GM23338 (cell line): ENCODE results near the gene PPP4R3A. TPM values are rescaled to one million over a fixed set of nuclear protein-coding genes. Genes with fewer than 3 reads are reported as not detected.

ENCODE experiments used
- ATAC-seq: fragments of 200-7000 bp; cut with Tn5 transposase; 3 replicates; pipeline ENCODE4 v1.9.1; 2020
- DNase-seq: peaks from one replicate; pipeline ENCODE4 v3.0.0-alpha.2; 2015; ENCODE audit warnings: low spot score
- H2AFZ ChIP-seq: fragments of 200-600 bp; sonication (generic); 2 replicates; pipeline ENCODE4 v1.8.0; 2016; ENCODE audit warnings: antibody characterized with exemption, mild to moderate bottlenecking, moderate library complexity
- H3F3A ChIP-seq: fragments of 200-600 bp; sonication (generic); replicated peaks from 2 replicates; pipeline ENCODE4 v1.8.0; 2017; ENCODE audit warnings: antibody characterized with exemption, mixed run types, low read depth
- H3K27ac ChIP-seq: fragments of 200-600 bp; sonication (generic); 2 replicates; pipeline ENCODE4 v1.6.1; 2016; ENCODE audit warnings: low read depth
- H3K27me3 ChIP-seq: fragments of 200-600 bp; sonication (generic); 2 replicates; pipeline ENCODE4 v1.8.0; 2016; ENCODE audit warnings: mild to moderate bottlenecking, mixed run types, moderate library complexity; ENCODE audit not compliant: insufficient read depth
- H3K36me3 ChIP-seq: fragments of 200-600 bp; sonication (generic); 2 replicates; pipeline ENCODE4 v1.8.0; 2016; ENCODE audit warnings: mild to moderate bottlenecking; ENCODE audit not compliant: insufficient read depth
- H3K4me1 ChIP-seq: fragments of 200-600 bp; sonication (generic); 2 replicates; pipeline ENCODE4 v1.8.0; 2016; ENCODE audit warnings: mild to moderate bottlenecking, moderate library complexity; ENCODE audit not compliant: insufficient read depth
- H3K4me2 ChIP-seq: fragments of 200-600 bp; sonication (generic); 2 replicates; pipeline ENCODE4 v1.7.1; 2017; ENCODE audit warnings: mixed run types
- H3K4me3 ChIP-seq: fragments of 200-600 bp; sonication (generic); 2 replicates; pipeline ENCODE4 v1.6.1; 2016; ENCODE audit warnings: mixed run types
- H3K79me2 ChIP-seq: fragments of 200-600 bp; sonication (generic); replicated peaks from 2 replicates; pipeline ENCODE4 v1.8.0; 2017; ENCODE audit warnings: mild to moderate bottlenecking; ENCODE audit not compliant: insufficient read depth
- H3K9me2 ChIP-seq: fragments of 200-600 bp; sonication (generic); 2 replicates; pipeline ENCODE4 v1.8.0; 2017; ENCODE audit not compliant: insufficient read depth
- H4K20me1 ChIP-seq: fragments of 200-600 bp; sonication (generic); replicated peaks from 2 replicates; pipeline ENCODE4 v1.8.0; 2017; ENCODE audit warnings: mild to moderate bottlenecking; ENCODE audit not compliant: insufficient read depth
- H3K27ac Mint-ChIP-seq: 2 replicates; pipeline ENCODE4 v1.8.0; 2020; ENCODE audit warnings: inconsistent platforms, mild to moderate bottlenecking, moderate library complexity, mixed read lengths
- H3K27me3 Mint-ChIP-seq: 3 replicates; pipeline ENCODE4 v1.8.0; 2022; ENCODE audit warnings: low read depth, mild to moderate bottlenecking, moderate library complexity, mixed read lengths, inconsistent platforms; ENCODE audit not compliant: insufficient read depth, poor library complexity
- H3K36me3 Mint-ChIP-seq: 3 replicates; pipeline ENCODE4 v1.8.0; 2021; ENCODE audit warnings: low read depth, mild to moderate bottlenecking, inconsistent platforms, moderate library complexity, mixed read lengths
- H3K4me1 Mint-ChIP-seq: 3 replicates; pipeline ENCODE4 v1.8.0; 2020; ENCODE audit warnings: mild to moderate bottlenecking, inconsistent platforms, mixed read lengths
- H3K4me3 Mint-ChIP-seq: 3 replicates; pipeline ENCODE4 v1.8.0; 2021; ENCODE audit warnings: moderate library complexity, mild to moderate bottlenecking, inconsistent platforms, mixed read lengths
- H3K9me3 Mint-ChIP-seq: 3 replicates; pipeline ENCODE4 v1.8.0; 2020; ENCODE audit warnings: moderate library complexity, mild to moderate bottlenecking, inconsistent platforms, mixed read lengths
- CREB1 ChIP-seq: fragments of 250-450 bp; sonication (Bioruptor Pico); IDR thresholded peaks from 2 replicates; pipeline ENCODE4 v1.5.0; 2020; ENCODE audit warnings: low read depth, mild to moderate bottlenecking, moderate library complexity
- EZH2 ChIP-seq: fragments of 200-600 bp; sonication (generic); IDR thresholded peaks from one replicate; pipeline ENCODE4 v1.8.0; 2017; ENCODE audit warnings: antibody characterized with exemption, mild to moderate bottlenecking, low read depth; ENCODE audit not compliant: unreplicated experiment
- JUNB ChIP-seq: IDR thresholded peaks from one replicate; pipeline ENCODE4 v1.6.1; 2016; ENCODE audit warnings: antibody characterized with exemption; ENCODE audit not compliant: unreplicated experiment
- NANOG ChIP-seq: IDR thresholded peaks from 2 replicates; pipeline ENCODE4 v1.6.1; 2016; ENCODE audit warnings: antibody characterized with exemption, borderline replicate concordance
- POLR2AphosphoS5 ChIP-seq: IDR thresholded peaks from 2 replicates; pipeline ENCODE4 v1.6.1; 2016; ENCODE audit warnings: antibody characterized with exemption, low read depth
- ZNF114 ChIP-seq: fragments of 250-450 bp; sonication (Bioruptor Pico); IDR thresholded peaks from 2 replicates; pipeline ENCODE4 v1.5.0; 2020; ENCODE audit warnings: mild to moderate bottlenecking, moderate library complexity
- ZNF331 ChIP-seq: fragments of 250-450 bp; sonication (Bioruptor Pico); IDR thresholded peaks from 2 replicates; pipeline ENCODE4 v1.5.0; 2020; ENCODE audit warnings: low read depth, mild to moderate bottlenecking, moderate library complexity
- ZNF462 ChIP-seq: fragments of 250-450 bp; sonication (Bioruptor Pico); IDR thresholded peaks from 2 replicates; pipeline ENCODE4 v1.5.0; 2020; ENCODE audit warnings: mild to moderate bottlenecking, moderate library complexity
- polyA plus RNA-seq: library from polyadenylated mRNA; unstranded; fragments of >200 nt; fragmentation: Nextera tagmentation; extraction: Ambion mirVana; gene quantifications from 2 replicates; pipeline ENCODE4 v1.2.1, GENCODE V29; 2016
- total RNA-seq: library from RNA; depleted of rRNA; stranded (reverse); fragments of >200 nt; shearing (Covaris generic); gene quantifications from 2 replicates; pipeline ENCODE4 v1.2.3, GENCODE V29; 2014
- TF ChIP-seq, protein P1 (sequence below), 2 experiments: fragments of 200-600 bp in 1 of 2; sonication (generic) in 1 of 2; conservative IDR thresholded peaks; 2 replicates each; pipeline versions ENCODE4 v1.5.1 to v1.6.1; 2016 to 2017; ENCODE audit warnings: antibody characterized with exemption in 2 of 2, low read depth in 2 of 2, mild to moderate bottlenecking in 2 of 2, moderate library complexity in 1 of 2
- TF ChIP-seq, protein P2 (sequence below): IDR thresholded peaks from 2 replicates; pipeline ENCODE4 v1.6.1; 2016; ENCODE audit warnings: antibody characterized with exemption

Gene PPP4R3A
- total and polyA plus RNA-seq, 2 experiments from 2014 or later, result 50.3 to 128 TPM

GRCh38 chr14:91458612-91459011 is 51.5 kb downstream of the PPP4R3A start:
- Histone ChIP-seq H3K4me3 (no peak overlapping the region), H3K79me2 (no peaks in the 10 kb centered on the region), H2AFZ (no peak overlapping the region), H3K9me2 (no peaks in the 10 kb centered on the region), H3K27me3 (no peaks in the 10 kb centered on the region), H3K4me1 (no peaks in the 10 kb centered on the region), H4K20me1 (no peaks in the 10 kb centered on the region), H3K36me3 (peaks cover 53% of the 10 kb centered on the region), H3K4me2 (no peak overlapping the region), H3K27ac (no peak overlapping the region), H3F3A (no peaks in the 10 kb centered on the region)
- Mint-ChIP-seq H3K27ac (no peak overlapping the region), H3K27me3 (peaks cover 7% of the 10 kb centered on the region), H3K4me1 (peaks cover 7% of the 10 kb centered on the region; the same call in 2 of the 3 replicates), H3K4me3 (no peak overlapping the region), H3K9me3 (no peaks in the 10 kb centered on the region; the same call in 2 of the 3 replicates), H3K36me3 (peaks cover 84% of the 10 kb centered on the region)
- no peak for DNase-seq
- TF ChIP-seq POLR2AphosphoS5 (no peak), ZNF114 (CRISPR knock-in tag) (no peak), NANOG (no peak), ZNF462 (CRISPR knock-in tag) (no peak), CREB1 (no peak), JUNB (no peak), EZH2 (no peak), ZNF331 (CRISPR knock-in tag) (no peak)
- TF ChIP-seq, protein P1, sequence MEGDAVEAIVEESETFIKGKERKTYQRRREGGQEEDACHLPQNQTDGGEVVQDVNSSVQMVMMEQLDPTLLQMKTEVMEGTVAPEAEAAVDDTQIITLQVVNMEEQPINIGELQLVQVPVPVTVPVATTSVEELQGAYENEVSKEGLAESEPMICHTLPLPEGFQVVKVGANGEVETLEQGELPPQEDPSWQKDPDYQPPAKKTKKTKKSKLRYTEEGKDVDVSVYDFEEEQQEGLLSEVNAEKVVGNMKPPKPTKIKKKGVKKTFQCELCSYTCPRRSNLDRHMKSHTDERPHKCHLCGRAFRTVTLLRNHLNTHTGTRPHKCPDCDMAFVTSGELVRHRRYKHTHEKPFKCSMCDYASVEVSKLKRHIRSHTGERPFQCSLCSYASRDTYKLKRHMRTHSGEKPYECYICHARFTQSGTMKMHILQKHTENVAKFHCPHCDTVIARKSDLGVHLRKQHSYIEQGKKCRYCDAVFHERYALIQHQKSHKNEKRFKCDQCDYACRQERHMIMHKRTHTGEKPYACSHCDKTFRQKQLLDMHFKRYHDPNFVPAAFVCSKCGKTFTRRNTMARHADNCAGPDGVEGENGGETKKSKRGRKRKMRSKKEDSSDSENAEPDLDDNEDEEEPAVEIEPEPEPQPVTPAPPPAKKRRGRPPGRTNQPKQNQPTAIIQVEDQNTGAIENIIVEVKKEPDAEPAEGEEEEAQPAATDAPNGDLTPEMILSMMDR (conservative IDR thresholded peaks at IDR 0.05; ENCODE audit: low read depth in 2 of 2), result no peak
- TF ChIP-seq, protein P2, sequence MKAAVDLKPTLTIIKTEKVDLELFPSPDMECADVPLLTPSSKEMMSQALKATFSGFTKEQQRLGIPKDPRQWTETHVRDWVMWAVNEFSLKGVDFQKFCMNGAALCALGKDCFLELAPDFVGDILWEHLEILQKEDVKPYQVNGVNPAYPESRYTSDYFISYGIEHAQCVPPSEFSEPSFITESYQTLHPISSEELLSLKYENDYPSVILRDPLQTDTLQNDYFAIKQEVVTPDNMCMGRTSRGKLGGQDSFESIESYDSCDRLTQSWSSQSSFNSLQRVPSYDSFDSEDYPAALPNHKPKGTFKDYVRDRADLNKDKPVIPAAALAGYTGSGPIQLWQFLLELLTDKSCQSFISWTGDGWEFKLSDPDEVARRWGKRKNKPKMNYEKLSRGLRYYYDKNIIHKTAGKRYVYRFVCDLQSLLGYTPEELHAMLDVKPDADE, result no peak
- ATAC-seq, result no peak
